HG03060 (cell line): ENCODE measurements around the gene RSPH1.
"Not testable (repeated sequence)": the region's sequence is repeated elsewhere in the genome, so short reads cannot be mapped to it uniquely, and the experiment has no call there.

Source experiments
- ATAC-seq: cut with Tn5 transposase; IDR thresholded peaks from one replicate; pipeline ENCODE4 v1.9.1; 2021; ENCODE audit warnings: low read depth, moderate number of reproducible peaks; ENCODE audit not compliant: unreplicated experiment

The RSPH1 gene

DNA sequence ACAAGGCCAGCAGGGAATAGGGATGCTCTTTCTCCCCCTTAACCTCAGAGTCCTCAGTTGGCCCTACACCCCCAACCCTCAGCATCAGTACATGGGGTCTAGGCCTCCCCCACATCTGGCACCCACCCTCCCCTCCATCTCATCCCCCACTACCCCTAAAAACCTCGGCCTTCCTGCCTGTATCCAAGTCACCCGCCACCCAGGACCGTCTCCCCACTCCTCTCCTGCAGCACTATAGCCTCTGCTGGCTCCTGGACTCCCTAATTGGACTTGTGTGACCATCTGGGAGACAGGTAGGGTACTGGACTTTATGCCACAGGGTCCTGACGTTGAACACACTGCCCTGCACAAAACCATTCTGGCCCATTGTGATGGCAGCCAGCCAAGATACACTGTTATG is 6.0 kb downstream of the RSPH1 start:
- no peak for ATAC-seq

DNA sequence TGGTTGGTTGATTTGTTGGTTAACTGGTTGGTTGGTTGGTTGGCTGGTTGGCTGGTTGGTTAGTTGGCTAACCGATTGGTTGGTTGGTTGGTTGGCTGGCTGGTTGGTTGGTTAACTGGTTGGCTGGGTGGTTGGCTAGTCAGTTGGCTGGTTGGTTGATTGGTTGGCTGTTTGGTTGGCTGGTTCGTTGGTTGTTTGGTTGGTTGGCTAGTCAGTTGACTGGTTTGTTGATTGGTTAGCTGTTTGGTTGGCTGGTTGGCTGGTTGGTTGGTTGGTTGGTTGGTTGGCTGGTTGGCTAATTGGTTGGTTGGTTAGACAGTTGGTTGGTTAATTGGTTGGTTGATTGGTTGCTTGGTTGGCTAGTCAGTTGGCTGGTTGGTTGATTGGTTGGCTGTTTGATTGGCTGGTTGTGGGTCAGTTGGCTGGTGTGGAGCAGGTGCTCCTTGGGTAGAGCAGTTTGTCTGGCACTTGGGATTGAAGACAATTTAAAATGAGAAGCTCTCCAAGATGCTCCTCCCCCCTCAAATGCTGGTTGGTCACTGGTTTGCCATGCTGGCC is 6.9 kb downstream of the RSPH1 start:
- ATAC-seq, result no peak

GRCh38 chr21:42486531-42486930 is 9.5 kb downstream of the RSPH1 start:
- no peak for ATAC-seq

DNA sequence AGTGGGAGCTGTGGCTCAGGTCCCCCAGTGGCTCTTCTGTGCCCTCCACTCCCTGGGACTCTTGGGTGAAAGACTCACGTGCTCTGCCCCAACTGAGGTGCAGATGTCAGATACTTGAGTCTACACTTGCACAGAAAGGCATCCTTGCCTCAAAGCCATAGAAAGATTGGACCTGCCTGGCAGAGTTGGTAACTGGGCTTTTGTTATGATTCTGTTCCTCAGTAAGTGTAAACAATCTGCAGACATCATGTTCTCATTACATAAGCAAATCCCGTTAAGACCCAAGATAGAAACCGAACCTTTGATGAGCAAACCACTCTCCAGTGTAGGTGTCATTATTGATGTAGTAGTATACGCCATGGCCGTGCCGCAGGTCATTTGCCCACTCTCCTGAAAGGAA is 10.0 kb downstream of the RSPH1 start:
- no peak for ATAC-seq

- ATAC-seq, result no peak
Observed at GRCh38 chr21:42484966-42485365, 11.1 kb downstream of the RSPH1 start.

DNA sequence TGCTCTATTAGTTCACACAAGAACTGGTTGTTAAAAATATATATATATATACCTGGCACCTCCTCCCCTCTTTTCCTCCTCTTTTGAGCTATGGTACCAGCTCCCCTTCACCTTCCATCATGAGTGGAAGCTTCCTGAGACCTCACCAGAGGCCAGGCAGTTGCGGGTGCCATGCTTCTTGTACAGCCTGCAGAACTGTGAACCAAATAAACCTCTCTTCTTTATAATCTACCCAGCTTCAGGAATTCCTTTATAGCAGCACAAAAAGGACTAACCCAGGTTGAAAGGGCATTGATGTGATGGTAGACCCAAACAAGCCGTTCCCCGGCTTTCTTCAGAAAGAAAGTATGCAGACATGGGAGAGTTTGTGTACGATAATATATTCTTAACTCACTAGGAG is 14.9 kb downstream of the RSPH1 start:
- ATAC-seq, result no peak

GRCh38 chr21:42480736-42481135 is 15.3 kb downstream of the RSPH1 start:
- no peak for ATAC-seq

DNA sequence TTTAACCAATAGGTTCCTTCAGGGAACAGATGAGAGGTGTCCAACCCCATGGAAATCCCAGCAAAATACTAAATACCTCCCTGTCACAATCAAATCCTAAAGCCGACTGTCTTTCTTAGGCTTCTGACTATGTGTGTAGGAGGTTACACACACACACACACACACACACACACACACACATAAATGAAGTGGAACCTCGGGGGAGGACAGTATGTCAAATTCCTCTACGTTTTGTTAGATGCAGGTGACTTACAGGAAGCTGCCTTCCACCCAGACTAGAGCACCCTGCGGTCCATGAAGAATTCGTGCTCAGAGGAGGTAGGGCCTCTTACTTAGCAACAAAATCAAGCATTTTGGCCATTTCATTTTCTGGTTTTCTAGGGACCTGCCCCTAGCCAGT is 16.4 kb downstream of the RSPH1 start:
- ATAC-seq, result no peak

DNA sequence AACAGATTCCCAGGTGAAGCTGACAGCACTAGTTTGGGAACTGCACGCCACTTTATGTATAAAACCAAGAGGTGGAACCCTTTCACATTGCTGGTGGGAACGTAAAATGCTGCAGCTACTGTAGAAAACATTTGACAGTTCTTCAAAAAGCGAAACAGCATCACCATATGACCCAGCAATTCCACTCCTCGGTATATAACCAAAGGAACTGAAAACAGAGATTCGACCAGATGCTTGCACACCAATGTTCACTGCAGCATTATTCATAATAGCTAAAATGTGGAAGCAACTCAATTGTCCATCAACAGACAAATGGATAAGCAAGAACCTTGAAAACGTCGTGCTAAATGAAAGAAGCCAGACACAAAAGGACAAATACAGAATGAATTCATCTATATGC is 17.5 kb downstream of the RSPH1 start:
- ATAC-seq, result no peak

DNA sequence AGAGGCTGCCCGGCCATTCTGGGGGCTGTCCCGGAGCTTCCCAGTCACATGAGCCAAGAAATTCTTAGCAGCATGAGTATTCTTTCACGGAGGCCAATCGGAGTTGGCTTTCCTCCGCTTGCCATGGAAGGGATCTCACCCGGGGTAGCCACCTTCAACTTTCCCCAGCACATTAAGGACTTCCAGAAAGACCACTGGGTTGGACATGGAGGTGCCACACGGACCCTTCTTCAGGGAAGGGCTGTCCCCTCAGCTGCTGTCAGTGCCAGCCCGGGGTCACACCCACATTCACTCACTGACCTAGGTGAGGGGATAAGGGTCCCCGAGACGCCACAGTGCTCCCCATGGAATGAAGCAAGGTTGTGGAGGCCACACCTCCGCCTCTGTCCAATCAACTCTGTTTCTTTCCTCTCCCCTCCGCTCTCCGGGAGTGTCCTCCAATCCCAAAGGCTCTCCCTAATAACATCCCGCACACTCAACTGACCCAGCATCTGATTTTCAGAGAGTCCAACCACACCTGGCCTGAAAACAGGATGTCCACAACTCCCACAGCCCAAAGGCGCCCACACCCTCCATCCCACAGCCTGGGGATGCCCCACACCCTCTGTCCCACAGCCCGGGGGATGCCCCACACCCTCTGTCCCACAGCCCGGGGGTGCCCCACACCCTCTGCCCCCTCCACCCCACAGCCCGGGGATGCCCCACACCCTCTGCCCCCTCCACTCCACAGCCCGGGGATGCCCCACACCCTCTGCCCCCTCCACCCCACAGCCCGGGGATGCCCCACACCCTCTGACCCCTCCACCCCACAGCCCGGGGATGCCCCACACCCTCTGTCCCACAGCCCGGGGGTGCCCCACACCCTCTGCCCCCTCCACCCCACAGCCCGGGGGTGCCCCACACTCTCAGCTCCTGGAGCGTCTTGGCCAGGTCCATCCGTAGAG is 19.4 kb downstream of the RSPH1 start:
- ATAC-seq, result no peak

DNA sequence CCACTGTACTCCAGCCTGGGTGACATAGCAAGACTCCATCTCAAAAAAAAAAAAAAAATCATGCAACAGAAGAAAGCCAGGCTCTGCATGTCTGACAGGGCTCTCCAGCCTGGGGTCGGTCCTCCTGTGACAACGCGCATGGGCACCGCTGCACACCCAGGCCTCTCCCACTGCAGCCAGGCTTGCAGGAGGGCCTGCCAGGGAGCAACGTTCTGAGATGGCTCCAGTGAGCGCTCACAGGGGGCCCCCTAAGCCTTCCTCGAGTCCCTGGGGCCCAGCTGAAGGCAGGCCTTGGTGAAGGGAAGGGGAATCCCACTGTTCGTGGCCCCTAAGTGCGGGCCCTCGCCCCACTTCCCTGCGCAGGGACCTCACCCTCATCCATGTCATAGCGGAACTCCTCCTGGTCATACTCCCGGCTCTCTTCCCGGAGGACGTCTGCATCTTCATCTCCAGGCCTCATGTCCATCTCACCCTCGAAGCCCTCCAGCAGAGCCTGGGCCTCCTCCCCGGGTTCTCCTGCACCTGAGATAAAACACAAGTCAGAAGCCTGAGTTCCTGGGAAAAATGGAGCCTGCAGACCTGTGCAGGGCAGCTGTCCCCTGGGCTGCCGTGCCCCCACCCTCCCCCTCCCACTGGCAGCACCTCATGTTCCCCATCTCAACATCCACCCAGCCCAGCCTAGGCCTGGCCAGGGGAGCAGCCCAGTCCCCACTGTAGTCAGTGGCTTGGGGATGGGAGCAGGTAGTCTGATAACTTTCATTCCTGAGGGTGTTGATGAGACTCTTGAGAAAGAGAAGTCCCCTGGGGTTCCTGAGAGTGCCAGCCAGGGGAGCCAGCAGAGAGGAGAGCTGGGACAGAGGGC is 20.3 kb downstream of the RSPH1 start:
- ATAC-seq, result no peak

- ATAC-seq, result no peak
Observed at GRCh38 chr21:42475036-42475435, 21.0 kb downstream of the RSPH1 start.

DNA sequence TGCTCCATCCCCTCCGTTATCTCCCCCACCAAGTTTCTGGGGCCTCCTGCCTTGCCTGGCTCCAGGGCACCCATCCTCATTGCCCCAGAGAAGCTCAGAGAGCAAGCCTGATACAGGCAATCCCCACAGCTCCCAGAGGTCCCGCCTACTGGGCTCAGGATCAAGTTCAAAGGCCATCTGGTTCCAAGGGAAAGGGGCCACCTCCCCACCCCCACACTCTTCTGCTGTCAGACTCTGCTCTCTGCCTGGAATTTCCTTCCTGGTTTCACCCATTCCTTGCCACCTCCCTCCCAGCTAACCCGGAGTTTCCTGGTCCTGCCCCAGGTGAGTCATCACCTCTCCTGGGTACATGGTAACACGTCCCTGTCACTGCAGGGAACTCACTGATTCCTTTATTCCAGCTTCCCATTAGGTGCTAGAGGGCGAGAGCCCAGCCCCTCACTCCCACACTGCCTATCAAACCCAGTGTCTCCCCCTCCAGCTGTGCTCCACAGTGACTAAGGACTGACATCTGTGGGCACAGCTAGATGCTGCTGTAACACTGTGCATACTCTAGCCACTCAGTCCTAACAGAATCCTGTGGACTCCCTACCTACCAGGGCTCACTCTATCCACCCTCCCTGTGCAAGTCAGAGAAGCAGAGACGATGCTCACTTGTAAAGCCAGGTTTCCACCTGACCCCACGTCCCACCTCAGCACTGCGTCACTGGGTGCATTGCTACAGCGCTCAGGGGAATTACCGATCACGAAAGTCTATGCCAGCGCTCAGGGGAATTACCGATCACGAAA is 21.8 kb downstream of the RSPH1 start:
- ATAC-seq, result no peak

DNA sequence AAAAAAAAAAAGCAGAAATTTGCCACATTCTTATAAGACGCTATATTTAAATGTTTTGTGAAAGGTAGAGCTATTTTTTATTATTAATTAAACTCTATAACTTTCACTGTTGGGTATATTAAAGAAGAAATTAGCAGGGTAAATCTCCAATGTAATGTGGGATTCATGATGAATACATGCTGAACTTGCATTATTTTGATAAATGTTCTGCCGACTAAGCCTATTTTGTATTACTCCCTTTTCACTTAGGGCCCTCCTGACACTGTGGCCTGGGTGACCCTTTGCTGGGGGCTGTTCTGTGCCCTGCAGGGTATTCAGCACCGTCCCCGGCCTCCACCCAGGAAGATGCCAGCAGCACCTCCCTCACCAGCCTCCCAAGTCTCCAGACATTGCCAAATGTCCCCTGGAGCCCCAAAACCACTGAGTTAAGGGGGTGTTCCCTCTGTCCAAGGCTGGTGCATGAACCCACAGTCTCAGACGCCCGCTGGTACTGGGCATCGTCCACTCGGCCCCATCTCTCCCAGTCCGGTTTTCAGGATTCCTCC is 22.5 kb downstream of the RSPH1 start:
- ATAC-seq, result no peak

- ATAC-seq, result no peak
Observed at GRCh38 chr21:42472521-42472920, 23.5 kb downstream of the RSPH1 start.

GRCh38 chr21:42471716-42472330 is 24.2 kb downstream of the RSPH1 start:
- no peak for ATAC-seq

GRCh38 chr21:42471206-42471605 is 24.8 kb downstream of the RSPH1 start:
- no peak for ATAC-seq

DNA sequence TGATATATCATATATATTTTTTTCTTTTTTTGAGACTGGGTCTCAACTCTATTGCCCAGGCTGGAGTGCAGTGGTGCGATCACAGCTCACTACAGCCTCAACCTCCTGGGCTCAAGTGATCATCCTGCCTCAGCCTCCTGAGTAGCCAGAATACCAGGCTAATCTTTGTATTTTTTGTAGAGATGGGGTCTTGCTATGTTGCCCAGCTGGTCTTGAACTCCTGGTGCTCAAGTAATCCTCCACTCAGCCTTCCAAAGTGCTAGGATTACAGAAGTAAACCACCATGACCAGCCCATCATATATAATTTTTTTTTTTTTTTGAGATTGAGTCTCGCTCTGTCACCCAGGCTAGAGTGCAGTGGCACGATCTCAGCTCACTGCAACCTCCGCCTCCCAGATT is 26.3 kb downstream of the RSPH1 start:
- ATAC-seq, result not testable (repeated sequence)

DNA sequence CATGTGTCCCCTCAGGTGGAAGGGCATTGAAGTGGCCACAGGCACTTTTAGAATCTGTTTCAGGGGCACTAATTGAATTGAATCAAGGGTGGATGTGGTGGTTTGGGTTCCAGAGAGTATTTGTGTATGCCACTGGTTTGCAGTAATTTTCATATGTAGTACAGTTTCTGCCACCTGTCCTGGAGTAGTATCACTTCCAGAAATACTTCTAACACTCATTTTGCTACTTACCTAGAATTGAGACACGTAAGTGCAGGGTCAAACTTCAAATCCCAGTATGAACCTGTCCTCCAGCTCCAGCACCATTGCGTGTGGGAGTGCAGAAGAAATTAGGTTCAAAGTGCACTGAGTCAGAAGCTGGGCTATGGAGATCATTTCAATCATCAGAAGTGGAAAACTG is 26.8 kb downstream of the RSPH1 start:
- no peak for ATAC-seq
